K562 (cell line): ENCODE measurements around the gene DOCK1. TPM values are rescaled to one million over a fixed set of nuclear protein-coding genes. Genes with fewer than 3 reads are reported as not detected.

Source experiments
- ATAC-seq: fragments of 200-7000 bp; cut with Tn5 transposase; 3 replicates; pipeline ENCODE4 v1.9.1; 2020; ENCODE audit warnings: moderate library complexity
- BruUV-seq: library from RNA; stranded (reverse); fragments of 400-500 nt; replicated peaks from 2 replicates; lab custom pipeline; 2021; lab: Mats Ljungman, UMichigan
- CTCF ChIA-PET: fragments of 300-600 bp; formaldehyde crosslinking; extraction: SDS; loops from one replicate; lab custom pipeline; 2021; ENCODE audit warnings: low intra/inter-chr PET ratio; lab: Yijun Ruan, JAX
- POLR2A ChIA-PET: fragments of 300-600, 350-650 bp; sonication (Branson Sonifier 250); formaldehyde crosslinking; extraction: SDS; loops from one replicate; lab custom pipeline; 2021; ENCODE audit warnings: antibody characterized with exemption, inconsistent platforms; lab: Yijun Ruan, JAX
- DNase-seq, 4 experiments: peaks; one replicate each; pipeline versions ENCODE4 v3.0.0 to v3.0.0-alpha.2; 2011 to 2018; ENCODE audit warnings: low spot score in 3 of 4, mixed read lengths in 3 of 4; ENCODE audit errors: extremely low read depth in 1 of 4
- FAIRE-seq: peaks from 2 replicates; lab custom pipeline; 2011; peaks lifted over from hg19 to GRCh38; lab: Jason Lieb, UNC
- H2AFZ ChIP-seq: 2 replicates; pipeline ENCODE4 v1.6.0; 2011; ENCODE audit warnings: low read depth, low read length, control low read depth, inconsistent platforms
- H3K27ac ChIP-seq: fragments of 200-600 bp; 3 replicates; pipeline ENCODE4 v1.8.0; 2011; ENCODE audit warnings: low read depth, mild to moderate bottlenecking, control low read depth, inconsistent platforms, low read length, moderate library complexity, mixed read lengths; ENCODE audit errors: extremely low read depth
- H3K27me3 ChIP-seq, 2 experiments: fragments of 300-600 bp in 1 of 2; 2 replicates in 1 of 2; 3 replicates in 1 of 2; pipeline versions ENCODE4 v1.6.0 to v1.8.0; 2011; ENCODE audit warnings: inconsistent platforms in 2 of 2, low read length in 2 of 2, mild to moderate bottlenecking in 1 of 2, mixed read lengths in 1 of 2, moderate library complexity in 1 of 2; ENCODE audit not compliant: control insufficient read depth in 2 of 2, insufficient read depth in 2 of 2
- H3K36me3 ChIP-seq: fragments of 300-600 bp; 3 replicates; pipeline ENCODE4 v1.8.0; 2011; ENCODE audit warnings: mild to moderate bottlenecking, low read length, inconsistent platforms; ENCODE audit not compliant: control insufficient read depth, insufficient read depth
- H3K4me1 ChIP-seq, 2 experiments: fragments of 200-600 bp in 1 of 2; replicated peaks in 1 of 2; 2 replicates in 1 of 2; 3 replicates in 1 of 2; pipeline versions ENCODE4 v1.5.1 to v1.8.0; 2011; ENCODE audit warnings: inconsistent platforms in 2 of 2, low read length in 2 of 2, mild to moderate bottlenecking in 1 of 2, mixed read lengths in 1 of 2, moderate library complexity in 1 of 2; ENCODE audit not compliant: control insufficient read depth in 2 of 2, insufficient read depth in 2 of 2
- H3K4me2 ChIP-seq: 2 replicates; pipeline ENCODE4 v1.6.1; 2011; ENCODE audit warnings: low read length, control low read depth, inconsistent platforms, mixed read lengths; ENCODE audit not compliant: insufficient read depth
- H3K4me3 ChIP-seq: fragments of 200-600 bp; sonication (generic), shearing (Covaris generic); 2 replicates; pipeline ENCODE4 v1.5.1; 2016; ENCODE audit warnings: control low read depth, inconsistent platforms
- H3K79me2 ChIP-seq: fragments of 200-600 bp; 3 replicates; pipeline ENCODE4 v1.8.0; 2011; ENCODE audit warnings: low read length, inconsistent platforms; ENCODE audit not compliant: control insufficient read depth, insufficient read depth
- H3K9ac ChIP-seq, 2 experiments: 2 replicates each; pipeline versions ENCODE4 v1.6.0 to v1.6.1; 2011; ENCODE audit warnings: low read depth in 2 of 2, low read length in 2 of 2, control low read depth in 1 of 2, inconsistent platforms in 1 of 2, mild to moderate bottlenecking in 1 of 2, mixed read lengths in 1 of 2; ENCODE audit not compliant: insufficient read depth in 1 of 2
- H3K9me1 ChIP-seq: one replicate; pipeline ENCODE4 v1.6.0; 2011; ENCODE audit warnings: inconsistent platforms, mild to moderate bottlenecking, low read length, moderate library complexity; ENCODE audit not compliant: control insufficient read depth, insufficient read depth
- H3K9me3 ChIP-seq: replicated peaks from 2 replicates; pipeline ENCODE4 v1.5.1; 2011; ENCODE audit warnings: low read depth, low read length, inconsistent platforms; ENCODE audit not compliant: control insufficient read depth, insufficient read depth
- H4K20me1 ChIP-seq: replicated peaks from 2 replicates; pipeline ENCODE4 v1.6.1; 2011; ENCODE audit warnings: low read length, inconsistent platforms, mixed read lengths; ENCODE audit not compliant: control insufficient read depth, insufficient read depth
- CBX8 ChIP-seq: fragments of 200-600 bp; sonication (generic); IDR thresholded peaks from 2 replicates; pipeline ENCODE4 v1.6.1; 2012; ENCODE audit warnings: borderline replicate concordance, mixed run types, low read depth, mild to moderate bottlenecking, moderate library complexity, mixed read lengths, low read length, control low read depth, inconsistent platforms; ENCODE audit not compliant: poor library complexity, severe bottlenecking; ENCODE audit errors: extremely low read depth
- SAFB ChIP-seq: fragments of 200-400 bp; formaldehyde crosslinking; IDR thresholded peaks from 2 replicates; pipeline ENCODE4 v1.6.1; 2017; ENCODE audit warnings: low read depth, low read length, borderline replicate concordance
- SRSF9 ChIP-seq: fragments of 200-400 bp; formaldehyde crosslinking; IDR thresholded peaks from 2 replicates; pipeline ENCODE4 v1.6.1; 2017; ENCODE audit warnings: low read depth, low read length, borderline replicate concordance
- TAF1 ChIP-seq: IDR thresholded peaks from 2 replicates; pipeline ENCODE4 v1.6.1; 2011; ENCODE audit warnings: mild to moderate bottlenecking, low read length, moderate library complexity; ENCODE audit not compliant: insufficient read depth, control insufficient read depth, severe bottlenecking; ENCODE audit errors: extremely low read depth
- ZBED1 ChIP-seq: IDR thresholded peaks from 2 replicates; pipeline ENCODE4 v1.6.1; 2014
- ZKSCAN3 ChIP-seq: fragments of 250-450 bp; sonication (Bioruptor Pico); IDR thresholded peaks from 2 replicates; pipeline ENCODE4 v1.4.0; 2020
- ZNF165 ChIP-seq: fragments of 250-450 bp; sonication (Bioruptor Pico); IDR thresholded peaks from 2 replicates; pipeline ENCODE4 v1.4.0; 2020; ENCODE audit warnings: borderline replicate concordance
- ZNF445 ChIP-seq: fragments of 250-450 bp; sonication (Bioruptor Pico); IDR thresholded peaks from 2 replicates; pipeline ENCODE4 v1.4.0; 2020; ENCODE audit warnings: low read depth, mild to moderate bottlenecking, moderate library complexity
- WGBS: fragments of 100-300 bp; shearing (Covaris generic); methylation state at CpG from one replicate; pipeline ENCODE4 v1.1.6; 2016; ENCODE audit warnings: low coverage, mixed read lengths; ENCODE audit not compliant: insufficient coverage; ENCODE audit errors: missing lambda C conversion rate; 5-methylcytosine and 5-hydroxymethylcytosine counted together
- in situ Hi-C: fragments of 300-500 bp; cut with MboI; formaldehyde crosslinking; loops from 4 replicates; pipeline ENCODE4 v1.15.0; 2018; ENCODE audit warnings: inconsistent platforms, mixed read lengths
- intact Hi-C: fragments of 100-400 bp; cut with micrococcal nuclease; formaldehyde crosslinking; loops from 2 replicates; pipeline ENCODE4 v1.14.2; 2022
- polyA plus RNA-seq, 8 experiments: library from polyadenylated mRNA; depleted of rRNA in 4 of 8; stranded (reverse) in 5 of 8; unstranded in 3 of 8; fragments of >200 nt; fragmentation: Nextera tagmentation in 2 of 8; fragmentation: Illumina TruSeq in 1 of 8; extraction: Ambion mirVana in 2 of 8; extraction: Trizol in 1 of 8; gene quantifications; 2 replicates each; pipeline versions ENCODE4 v1.2.1 to v1.2.3, GENCODE V29; 2011 to 2014; ENCODE audit warnings: inconsistent platforms in 1 of 8, missing spikeins in 1 of 8
- total RNA-seq, 7 experiments: library from RNA; depleted of rRNA in 6 of 7; stranded (reverse); fragments of >200 nt in 6 of 7; fragmentation: Illumina TruSeq in 2 of 7; extraction: Trizol in 2 of 7; gene quantifications; 2 replicates each; pipeline versions ENCODE4 v1.2.1 to v1.2.3, GENCODE V29; 2011 to 2021; ENCODE audit warnings: low replicate concordance in 1 of 7
- TF ChIP-seq, protein P1 (sequence below), 2 experiments: fragments of 450-650 bp; IDR thresholded peaks; 2 replicates each; pipeline ENCODE4 v1.6.1; 2016
- TF ChIP-seq, protein P2 (sequence below): sonication (generic); formaldehyde crosslinking; IDR thresholded peaks from 2 replicates; pipeline ENCODE4 v1.8.1; 2023; ENCODE audit warnings: missing genetic modification reagents, mild to moderate bottlenecking, borderline replicate concordance
- TF ChIP-seq, protein P3 (sequence below): IDR thresholded peaks from 2 replicates; pipeline ENCODE4 v1.6.1; 2011; ENCODE audit not compliant: insufficient read length; ENCODE audit errors: extremely low read depth

Gene DOCK1
- total and polyA plus RNA-seq, 9 of the 15 experiments (the other 6 are each of a cell fraction or from before 2014, with no cell fraction given): 0.31 TPM; not detected in 8

DNA sequence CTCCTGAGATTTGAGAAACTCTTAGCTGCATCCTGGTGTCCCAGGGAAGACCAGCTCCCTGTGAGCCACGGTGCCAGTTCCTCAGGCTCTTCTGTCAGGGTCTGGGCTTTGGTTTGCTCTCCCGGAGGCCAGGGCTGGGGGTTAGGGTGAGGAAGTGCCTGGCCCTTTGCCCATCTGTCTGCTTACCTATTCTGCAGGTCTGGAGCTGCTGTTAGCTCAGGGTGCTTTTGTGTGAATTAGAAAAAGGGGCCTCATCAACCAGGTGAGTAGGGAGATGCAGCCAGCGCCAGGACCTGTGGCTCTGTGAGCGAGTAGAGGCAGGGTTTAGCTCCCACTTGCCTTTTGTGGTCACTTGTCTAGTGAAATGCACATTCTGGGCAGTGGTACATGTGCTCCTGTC, 109.4 kb downstream of the DOCK1 start:
- POLR2A ChIA-PET: no interaction called here

DNA sequence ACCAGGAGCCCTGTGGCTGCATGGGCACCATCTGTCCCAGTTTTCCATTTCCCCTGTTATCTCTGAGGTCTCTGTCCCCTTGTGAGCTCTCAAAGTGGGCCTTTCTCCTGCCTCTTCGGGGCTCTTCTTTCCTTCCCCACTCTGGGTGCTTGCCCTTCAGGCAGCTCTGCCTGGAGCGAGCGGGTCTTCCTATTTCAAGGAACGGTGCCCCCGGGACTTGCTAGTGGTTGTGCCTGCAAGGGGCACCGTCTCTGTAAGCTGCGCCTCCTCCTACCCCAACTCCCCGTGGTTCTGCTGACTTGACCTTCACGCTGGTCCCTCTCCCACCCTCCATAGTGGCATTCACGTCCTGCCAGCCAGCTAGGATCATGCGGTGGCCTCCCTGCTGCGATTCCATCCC, 110.1 kb downstream of the DOCK1 start:
- no peaks in the 10 kb centered on the region for H4K20me1 ChIP-seq
- POLR2A ChIA-PET: no interaction called here
- FAIRE-seq: no peak
- no peak overlapping the region for H3K9ac ChIP-seq
- H3K27me3 ChIP-seq: no peaks in the 10 kb centered on the region
- no peak for ATAC-seq
- in situ Hi-C loops (no loop called here), intact Hi-C loops (no loop called here)
- no peaks in the 10 kb centered on the region for H3K9me1 ChIP-seq
- H3K27ac ChIP-seq: no peak overlapping the region
- no TSS peak for BruUV-seq
- no peak overlapping the region for H3K4me3 ChIP-seq
- DNase-seq: no peak
- H3K9me3 ChIP-seq: no peaks in the 10 kb centered on the region
- no peaks in the 10 kb centered on the region for H3K79me2 ChIP-seq
- WGBS: 1% methylated on average over 10 of the region's 12 CpGs
- CTCF ChIA-PET: no interaction called here
- H3K36me3 ChIP-seq: no peaks in the 10 kb centered on the region
- no peaks in the 10 kb centered on the region for H3K4me1 ChIP-seq
- no peak overlapping the region for H2AFZ ChIP-seq
- H3K4me2 ChIP-seq: no peak overlapping the region
- TF ChIP-seq ZNF445 (CRISPR knock-in tag): no peak
- no peak for TF ChIP-seq TAF1
- no peak for TF ChIP-seq ZKSCAN3 (CRISPR knock-in tag)
- no peak for TF ChIP-seq ZBED1
- TF ChIP-seq, protein P1, sequence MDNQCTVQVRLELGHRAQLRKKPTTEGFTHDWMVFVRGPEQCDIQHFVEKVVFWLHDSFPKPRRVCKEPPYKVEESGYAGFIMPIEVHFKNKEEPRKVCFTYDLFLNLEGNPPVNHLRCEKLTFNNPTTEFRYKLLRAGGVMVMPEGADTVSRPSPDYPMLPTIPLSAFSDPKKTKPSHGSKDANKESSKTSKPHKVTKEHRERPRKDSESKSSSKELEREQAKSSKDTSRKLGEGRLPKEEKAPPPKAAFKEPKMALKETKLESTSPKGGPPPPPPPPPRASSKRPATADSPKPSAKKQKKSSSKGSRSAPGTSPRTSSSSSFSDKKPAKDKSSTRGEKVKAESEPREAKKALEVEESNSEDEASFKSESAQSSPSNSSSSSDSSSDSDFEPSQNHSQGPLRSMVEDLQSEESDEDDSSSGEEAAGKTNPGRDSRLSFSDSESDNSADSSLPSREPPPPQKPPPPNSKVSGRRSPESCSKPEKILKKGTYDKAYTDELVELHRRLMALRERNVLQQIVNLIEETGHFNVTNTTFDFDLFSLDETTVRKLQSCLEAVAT (IDR thresholded peaks at IDR 0.05): no peak
- TF ChIP-seq, protein P2, sequence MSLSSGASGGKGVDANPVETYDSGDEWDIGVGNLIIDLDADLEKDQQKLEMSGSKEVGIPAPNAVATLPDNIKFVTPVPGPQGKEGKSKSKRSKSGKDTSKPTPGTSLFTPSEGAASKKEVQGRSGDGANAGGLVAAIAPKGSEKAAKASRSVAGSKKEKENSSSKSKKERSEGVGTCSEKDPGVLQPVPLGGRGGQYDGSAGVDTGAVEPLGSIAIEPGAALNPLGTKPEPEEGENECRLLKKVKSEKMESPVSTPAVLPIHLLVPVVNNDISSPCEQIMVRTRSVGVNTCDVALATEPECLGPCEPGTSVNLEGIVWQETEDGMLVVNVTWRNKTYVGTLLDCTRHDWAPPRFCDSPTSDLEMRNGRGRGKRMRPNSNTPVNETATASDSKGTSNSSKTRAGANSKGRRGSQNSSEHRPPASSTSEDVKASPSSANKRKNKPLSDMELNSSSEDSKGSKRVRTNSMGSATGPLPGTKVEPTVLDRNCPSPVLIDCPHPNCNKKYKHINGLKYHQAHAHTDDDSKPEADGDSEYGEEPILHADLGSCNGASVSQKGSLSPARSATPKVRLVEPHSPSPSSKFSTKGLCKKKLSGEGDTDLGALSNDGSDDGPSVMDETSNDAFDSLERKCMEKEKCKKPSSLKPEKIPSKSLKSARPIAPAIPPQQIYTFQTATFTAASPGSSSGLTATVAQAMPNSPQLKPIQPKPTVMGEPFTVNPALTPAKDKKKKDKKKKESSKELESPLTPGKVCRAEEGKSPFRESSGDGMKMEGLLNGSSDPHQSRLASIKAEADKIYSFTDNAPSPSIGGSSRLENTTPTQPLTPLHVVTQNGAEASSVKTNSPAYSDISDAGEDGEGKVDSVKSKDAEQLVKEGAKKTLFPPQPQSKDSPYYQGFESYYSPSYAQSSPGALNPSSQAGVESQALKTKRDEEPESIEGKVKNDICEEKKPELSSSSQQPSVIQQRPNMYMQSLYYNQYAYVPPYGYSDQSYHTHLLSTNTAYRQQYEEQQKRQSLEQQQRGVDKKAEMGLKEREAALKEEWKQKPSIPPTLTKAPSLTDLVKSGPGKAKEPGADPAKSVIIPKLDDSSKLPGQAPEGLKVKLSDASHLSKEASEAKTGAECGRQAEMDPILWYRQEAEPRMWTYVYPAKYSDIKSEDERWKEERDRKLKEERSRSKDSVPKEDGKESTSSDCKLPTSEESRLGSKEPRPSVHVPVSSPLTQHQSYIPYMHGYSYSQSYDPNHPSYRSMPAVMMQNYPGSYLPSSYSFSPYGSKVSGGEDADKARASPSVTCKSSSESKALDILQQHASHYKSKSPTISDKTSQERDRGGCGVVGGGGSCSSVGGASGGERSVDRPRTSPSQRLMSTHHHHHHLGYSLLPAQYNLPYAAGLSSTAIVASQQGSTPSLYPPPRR (CRISPR knock-in tag): no peak

More for the DNA sequence above, 109.4 kb downstream of the DOCK1 start:
- Histone ChIP-seq H3K9me1 (no peaks in the 10 kb centered on the region), H3K27ac (no peak overlapping the region), H2AFZ (no peak overlapping the region), H3K9me3 (no peaks in the 10 kb centered on the region), H3K4me2 (no peak overlapping the region), H3K27me3 (no peaks in the 10 kb centered on the region), H4K20me1 (no peaks in the 10 kb centered on the region), H3K9ac (no peak overlapping the region), H3K4me1 (no peaks in the 10 kb centered on the region), H3K36me3 (no peaks in the 10 kb centered on the region), H3K79me2 (no peaks in the 10 kb centered on the region), H3K4me3 (no peak overlapping the region)
- FAIRE-seq: no peak
- 0% methylated on average over 1 of the region's 4 CpGs for WGBS
- CTCF ChIA-PET: no interaction called here
- BruUV-seq: no TSS peak
- intact Hi-C loops (no loop called here), in situ Hi-C loops (no loop called here)
- no peak for DNase-seq
- TF ChIP-seq SAFB (no peak), CBX8 (no peak), SRSF9 (no peak), ZNF165 (no peak)
- TF ChIP-seq, protein P3, sequence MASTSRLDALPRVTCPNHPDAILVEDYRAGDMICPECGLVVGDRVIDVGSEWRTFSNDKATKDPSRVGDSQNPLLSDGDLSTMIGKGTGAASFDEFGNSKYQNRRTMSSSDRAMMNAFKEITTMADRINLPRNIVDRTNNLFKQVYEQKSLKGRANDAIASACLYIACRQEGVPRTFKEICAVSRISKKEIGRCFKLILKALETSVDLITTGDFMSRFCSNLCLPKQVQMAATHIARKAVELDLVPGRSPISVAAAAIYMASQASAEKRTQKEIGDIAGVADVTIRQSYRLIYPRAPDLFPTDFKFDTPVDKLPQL: no peak
- ATAC-seq: no peak
